SK-N-SH (cell line): ENCODE measurements around the gene ZNF662. TPM values are rescaled to one million over a fixed set of nuclear protein-coding genes. Genes with fewer than 3 reads are reported as not detected.

Source experiments
- CTCF ChIA-PET: fragments of 300-600, 350-600 bp; formaldehyde crosslinking; extraction: SDS; loops from one replicate; lab custom pipeline; 2021; lab: Yijun Ruan, JAX
- POLR2A ChIA-PET: fragments of 350-600 bp; sonication (Branson Sonifier 250); formaldehyde crosslinking; extraction: SDS; loops from one replicate; lab custom pipeline; 2020; ENCODE audit warnings: antibody characterized with exemption, inconsistent platforms; lab: Yijun Ruan, JAX
- DNase-seq: peaks from one replicate; pipeline ENCODE4 v3.0.0; 2012
- H2AFZ ChIP-seq: fragments of 200-600 bp; sonication (generic); 2 replicates; pipeline ENCODE4 v1.8.1; 2016; ENCODE audit warnings: antibody characterized with exemption, mild to moderate bottlenecking, low read depth
- H3F3A ChIP-seq: fragments of 200-600 bp; sonication (generic); replicated peaks from 2 replicates; pipeline ENCODE3; 2016; ENCODE audit warnings: antibody characterized with exemption, mild to moderate bottlenecking; ENCODE audit not compliant: insufficient read depth
- H3K27ac ChIP-seq, 2 experiments: fragments of 200-500 bp in 1 of 2; fragments of 200-600 bp in 1 of 2; sonication (Bioruptor generic) in 1 of 2; sonication (generic), shearing (Covaris generic) in 1 of 2; 2 replicates each; pipeline versions ENCODE4 v1.5.1 to v1.6.1; 2014 to 2016; ENCODE audit warnings: low read depth in 2 of 2, inconsistent platforms in 1 of 2, low read length in 1 of 2, mild to moderate bottlenecking in 1 of 2, mixed read lengths in 1 of 2
- H3K27me3 ChIP-seq: fragments of 200-600 bp; sonication (generic), shearing (Covaris generic); 2 replicates; pipeline ENCODE4 v1.6.1; 2016; ENCODE audit warnings: mixed run types; ENCODE audit not compliant: insufficient read depth
- H3K36me3 ChIP-seq, 2 experiments: fragments of 200-500 bp in 1 of 2; fragments of 200-600 bp in 1 of 2; sonication (Bioruptor generic) in 1 of 2; sonication (generic) in 1 of 2; replicated peaks in 1 of 2; 2 replicates each; pipeline versions ENCODE3 to v1.5.1; 2014 to 2016; ENCODE audit warnings: low read length in 1 of 2, mild to moderate bottlenecking in 1 of 2; ENCODE audit not compliant: insufficient read depth in 2 of 2, control insufficient read depth in 1 of 2
- H3K4me1 ChIP-seq, 2 experiments: fragments of 200-500 bp in 1 of 2; fragments of 200-600 bp in 1 of 2; sonication (Bioruptor generic) in 1 of 2; sonication (generic), shearing (Covaris generic) in 1 of 2; 2 replicates each; pipeline versions ENCODE4 v1.5.1 to v1.6.1; 2014 to 2016; ENCODE audit warnings: low read depth in 1 of 2, low read length in 1 of 2, mixed run types in 1 of 2; ENCODE audit not compliant: insufficient read depth in 2 of 2, control insufficient read depth in 1 of 2
- H3K4me2 ChIP-seq: fragments of 200-600 bp; sonication (generic), shearing (Covaris generic); 2 replicates; pipeline ENCODE4 v1.6.1; 2017; ENCODE audit warnings: mixed run types
- H3K4me3 ChIP-seq, 2 experiments: fragments of 200-500 bp in 1 of 2; fragments of 200-600 bp in 1 of 2; sonication (Bioruptor generic) in 1 of 2; sonication (generic), shearing (Covaris generic) in 1 of 2; 2 replicates each; pipeline versions ENCODE4 v1.5.1 to v1.8.1; 2014 to 2016; ENCODE audit warnings: low read depth in 2 of 2, inconsistent platforms in 1 of 2, low read length in 1 of 2, mild to moderate bottlenecking in 1 of 2, mixed read lengths in 1 of 2, moderate library complexity in 1 of 2
- H3K79me2 ChIP-seq: fragments of 200-600 bp; sonication (generic); 2 replicates; pipeline ENCODE4 v1.8.1; 2017; ENCODE audit warnings: mild to moderate bottlenecking; ENCODE audit not compliant: insufficient read depth
- H3K9ac ChIP-seq: fragments of 200-600 bp; sonication (generic); 2 replicates; pipeline ENCODE4 v1.6.1; 2017; ENCODE audit warnings: mixed run types
- H3K9me2 ChIP-seq: fragments of 200-600 bp; sonication (generic); 2 replicates; pipeline ENCODE4 v1.6.1; 2017; ENCODE audit warnings: mixed run types
- H3K9me3 ChIP-seq: fragments of 200-600 bp; sonication (generic); 2 replicates; pipeline ENCODE4 v1.6.1; 2017; ENCODE audit warnings: mixed run types, mild to moderate bottlenecking, moderate library complexity
- H4K20me1 ChIP-seq: fragments of 200-600 bp; sonication (generic); 2 replicates; pipeline ENCODE4 v1.6.1; 2017; ENCODE audit warnings: mild to moderate bottlenecking, mixed run types; ENCODE audit not compliant: insufficient read depth
- CHD2 ChIP-seq: fragments of 150-350 bp; IDR thresholded peaks from 2 replicates; pipeline ENCODE4 v1.6.1; 2018; ENCODE audit warnings: low read length; ENCODE audit not compliant: partially characterized antibody
- EP300 ChIP-seq, 2 experiments: IDR thresholded peaks; 2 replicates each; pipeline versions ENCODE4 v1.4.0 to v1.6.1; 2012; ENCODE audit warnings: borderline replicate concordance in 1 of 2, low read depth in 1 of 2, low read length in 1 of 2
- FOXJ3 ChIP-seq: sonication (generic); formaldehyde crosslinking; IDR thresholded peaks from 2 replicates; pipeline ENCODE4 v1.5.1; 2020; ENCODE audit warnings: mild to moderate bottlenecking, missing genetic modification reagents
- FOXM1 ChIP-seq: IDR thresholded peaks from 2 replicates; pipeline ENCODE4 v1.4.0; 2012; ENCODE audit warnings: low read depth, mild to moderate bottlenecking
- MEF2A ChIP-seq: IDR thresholded peaks from 2 replicates; pipeline ENCODE4 v1.4.0; 2012; ENCODE audit warnings: low read depth, borderline replicate concordance
- POLR2AphosphoS5 ChIP-seq: IDR thresholded peaks from 2 replicates; pipeline ENCODE4 v1.6.1; 2012; ENCODE audit warnings: low read depth, low read length
- RAD21 ChIP-seq: IDR thresholded peaks from 2 replicates; pipeline ENCODE4 v1.6.1; 2012; ENCODE audit warnings: mild to moderate bottlenecking, low read length
- RCOR1 ChIP-seq: fragments of 150-350 bp; IDR thresholded peaks from 2 replicates; pipeline ENCODE4 v1.6.1; 2017; ENCODE audit warnings: antibody characterized with exemption, low read length
- RFX5 ChIP-seq: IDR thresholded peaks from 2 replicates; pipeline ENCODE4 v1.6.1; 2012; ENCODE audit warnings: mild to moderate bottlenecking, improper control_type of control experiment, low read length
- RXRA ChIP-seq: IDR thresholded peaks from 2 replicates; pipeline ENCODE4 v1.4.0; 2012; ENCODE audit warnings: low read depth, mild to moderate bottlenecking, borderline replicate concordance
- SIN3A ChIP-seq: IDR thresholded peaks from 2 replicates; pipeline ENCODE4 v1.6.1; 2012; ENCODE audit warnings: low read depth, mild to moderate bottlenecking, low read length, moderate library complexity, borderline replicate concordance
- SMC3 ChIP-seq: IDR thresholded peaks from 2 replicates; pipeline ENCODE4 v1.6.1; 2012; ENCODE audit warnings: low read depth, low read length, improper control_type of control experiment
- TAF1 ChIP-seq: IDR thresholded peaks from 2 replicates; pipeline ENCODE4 v1.6.1; 2012; ENCODE audit warnings: low read depth, mild to moderate bottlenecking, low read length, moderate library complexity, borderline replicate concordance
- TCF12 ChIP-seq: IDR thresholded peaks from 2 replicates; pipeline ENCODE4 v1.4.0; 2012
- TEAD4 ChIP-seq: IDR thresholded peaks from 2 replicates; pipeline ENCODE4 v1.4.0; 2012; ENCODE audit warnings: mild to moderate bottlenecking, borderline replicate concordance; ENCODE audit not compliant: insufficient read depth
- YY1 ChIP-seq: IDR thresholded peaks from 2 replicates; pipeline ENCODE4 v1.4.0; 2012; ENCODE audit warnings: low read depth, mild to moderate bottlenecking
- WGBS: methylation state at CpG from one replicate; pipeline ENCODE4 v1.1.6; 2017; ENCODE audit warnings: low lambda C conversion rate; 5-methylcytosine and 5-hydroxymethylcytosine counted together
- polyA plus RNA-seq, 3 experiments: library from polyadenylated mRNA; depleted of rRNA; stranded (reverse); fragments of >200 nt; gene quantifications; 2 replicates each; pipeline ENCODE4 v1.2.3, GENCODE V29; 2012
- TF ChIP-seq, protein P1 (sequence below): fragments of 200-600 bp; sonication (generic); IDR thresholded peaks from 2 replicates; pipeline ENCODE4 v1.6.1; 2017; ENCODE audit warnings: antibody characterized with exemption, mild to moderate bottlenecking, moderate library complexity
- TF ChIP-seq, protein P2 (sequence below): IDR thresholded peaks from 2 replicates; pipeline ENCODE4 v1.6.1; 2012; ENCODE audit warnings: mild to moderate bottlenecking, low read depth, low read length, moderate library complexity
- TF ChIP-seq, protein P3 (sequence below): IDR thresholded peaks from 2 replicates; pipeline ENCODE4 v1.4.0; 2012; ENCODE audit warnings: low read depth, borderline replicate concordance

Gene ZNF662
- polyA plus RNA-seq, 1 of the 3 experiments (the other 2 are of a cell fraction) = 0.30 TPM

- Histone ChIP-seq H3K79me2 (no peaks in the 10 kb centered on the region), H3K27me3 (no peaks in the 10 kb centered on the region; the same call in 1 of the 2 replicates), H3K4me2 (no peak overlapping the region), H3F3A (no peaks in the 10 kb centered on the region), H3K9me2 (no peaks in the 10 kb centered on the region), H3K9me3 (no peaks in the 10 kb centered on the region), H3K9ac (no peak overlapping the region), H3K36me3 (no peaks in the 10 kb centered on the region), H3K4me3 (peak overlapping the region in 1 of 2 experiments; percentile 43; a peak in 1 of 4 replicates), H3K4me1 (peaks cover 0 to 7% of the 10 kb centered on the region in 2 experiments; a peak in 2 of 4 replicates), H4K20me1 (no peaks in the 10 kb centered on the region), H2AFZ (no peak overlapping the region), H3K27ac (no peak overlapping the region)
- WGBS = 78% methylated on average over 4 of the region's 4 CpGs
- DNase-seq = no peak
- TF ChIP-seq RXRA (no peak), TAF1 (no peak), SIN3A (no peak), RCOR1 (no peak), RFX5 (no peak), CHD2 (no peak), FOXM1 (no peak), POLR2AphosphoS5 (no peak), SMC3 (no peak), RAD21 (no peak), EP300 (IDR thresholded peaks at IDR 0.05; ENCODE audit: borderline replicate concordance in 1 of 2, low read depth in 1 of 2, low read length in 1 of 2) (no peak), FOXJ3 (CRISPR knock-in tag) (no peak), TEAD4 (no peak), MEF2A (no peak), YY1 (no peak), TCF12 (no peak)
- TF ChIP-seq, protein P1, sequence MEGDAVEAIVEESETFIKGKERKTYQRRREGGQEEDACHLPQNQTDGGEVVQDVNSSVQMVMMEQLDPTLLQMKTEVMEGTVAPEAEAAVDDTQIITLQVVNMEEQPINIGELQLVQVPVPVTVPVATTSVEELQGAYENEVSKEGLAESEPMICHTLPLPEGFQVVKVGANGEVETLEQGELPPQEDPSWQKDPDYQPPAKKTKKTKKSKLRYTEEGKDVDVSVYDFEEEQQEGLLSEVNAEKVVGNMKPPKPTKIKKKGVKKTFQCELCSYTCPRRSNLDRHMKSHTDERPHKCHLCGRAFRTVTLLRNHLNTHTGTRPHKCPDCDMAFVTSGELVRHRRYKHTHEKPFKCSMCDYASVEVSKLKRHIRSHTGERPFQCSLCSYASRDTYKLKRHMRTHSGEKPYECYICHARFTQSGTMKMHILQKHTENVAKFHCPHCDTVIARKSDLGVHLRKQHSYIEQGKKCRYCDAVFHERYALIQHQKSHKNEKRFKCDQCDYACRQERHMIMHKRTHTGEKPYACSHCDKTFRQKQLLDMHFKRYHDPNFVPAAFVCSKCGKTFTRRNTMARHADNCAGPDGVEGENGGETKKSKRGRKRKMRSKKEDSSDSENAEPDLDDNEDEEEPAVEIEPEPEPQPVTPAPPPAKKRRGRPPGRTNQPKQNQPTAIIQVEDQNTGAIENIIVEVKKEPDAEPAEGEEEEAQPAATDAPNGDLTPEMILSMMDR = no peak
- TF ChIP-seq, protein P2, sequence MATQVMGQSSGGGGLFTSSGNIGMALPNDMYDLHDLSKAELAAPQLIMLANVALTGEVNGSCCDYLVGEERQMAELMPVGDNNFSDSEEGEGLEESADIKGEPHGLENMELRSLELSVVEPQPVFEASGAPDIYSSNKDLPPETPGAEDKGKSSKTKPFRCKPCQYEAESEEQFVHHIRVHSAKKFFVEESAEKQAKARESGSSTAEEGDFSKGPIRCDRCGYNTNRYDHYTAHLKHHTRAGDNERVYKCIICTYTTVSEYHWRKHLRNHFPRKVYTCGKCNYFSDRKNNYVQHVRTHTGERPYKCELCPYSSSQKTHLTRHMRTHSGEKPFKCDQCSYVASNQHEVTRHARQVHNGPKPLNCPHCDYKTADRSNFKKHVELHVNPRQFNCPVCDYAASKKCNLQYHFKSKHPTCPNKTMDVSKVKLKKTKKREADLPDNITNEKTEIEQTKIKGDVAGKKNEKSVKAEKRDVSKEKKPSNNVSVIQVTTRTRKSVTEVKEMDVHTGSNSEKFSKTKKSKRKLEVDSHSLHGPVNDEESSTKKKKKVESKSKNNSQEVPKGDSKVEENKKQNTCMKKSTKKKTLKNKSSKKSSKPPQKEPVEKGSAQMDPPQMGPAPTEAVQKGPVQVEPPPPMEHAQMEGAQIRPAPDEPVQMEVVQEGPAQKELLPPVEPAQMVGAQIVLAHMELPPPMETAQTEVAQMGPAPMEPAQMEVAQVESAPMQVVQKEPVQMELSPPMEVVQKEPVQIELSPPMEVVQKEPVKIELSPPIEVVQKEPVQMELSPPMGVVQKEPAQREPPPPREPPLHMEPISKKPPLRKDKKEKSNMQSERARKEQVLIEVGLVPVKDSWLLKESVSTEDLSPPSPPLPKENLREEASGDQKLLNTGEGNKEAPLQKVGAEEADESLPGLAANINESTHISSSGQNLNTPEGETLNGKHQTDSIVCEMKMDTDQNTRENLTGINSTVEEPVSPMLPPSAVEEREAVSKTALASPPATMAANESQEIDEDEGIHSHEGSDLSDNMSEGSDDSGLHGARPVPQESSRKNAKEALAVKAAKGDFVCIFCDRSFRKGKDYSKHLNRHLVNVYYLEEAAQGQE = no peak
- TF ChIP-seq, protein P3, sequence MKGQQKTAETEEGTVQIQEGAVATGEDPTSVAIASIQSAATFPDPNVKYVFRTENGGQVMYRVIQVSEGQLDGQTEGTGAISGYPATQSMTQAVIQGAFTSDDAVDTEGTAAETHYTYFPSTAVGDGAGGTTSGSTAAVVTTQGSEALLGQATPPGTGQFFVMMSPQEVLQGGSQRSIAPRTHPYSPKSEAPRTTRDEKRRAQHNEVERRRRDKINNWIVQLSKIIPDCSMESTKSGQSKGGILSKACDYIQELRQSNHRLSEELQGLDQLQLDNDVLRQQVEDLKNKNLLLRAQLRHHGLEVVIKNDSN = no peak
- POLR2A ChIA-PET = interaction anchor here (0.6 kb wide), 2 partner anchors 29 to 67 kb away, joined by 3 read pairs; no protein-coding TSS in a partner anchor
- CTCF ChIA-PET = no interaction called here
These were observed 874 bp downstream of the ZNF662 start for GRCh38 chr3:42906848-42907183.
